GM23248 (cell line): ENCODE results near the gene PLIN3. TPM values are rescaled to one million over a fixed set of nuclear protein-coding genes. Genes with fewer than 3 reads are reported as not detected.

Experiments
- DNase-seq: peaks from one replicate; pipeline ENCODE4 v3.0.0-alpha.2; 2015
- H2AFZ ChIP-seq: fragments of 200-600 bp; sonication (generic); 2 replicates; pipeline ENCODE4 v1.6.1; 2016; ENCODE audit warnings: antibody characterized with exemption
- H3F3A ChIP-seq: fragments of 200-600 bp; sonication (generic); 2 replicates; pipeline ENCODE4 v1.6.1; 2016; ENCODE audit warnings: mild to moderate bottlenecking, antibody characterized with exemption, mixed run types; ENCODE audit not compliant: insufficient read depth
- H3K27ac ChIP-seq: fragments of 200-600 bp; sonication (generic); 2 replicates; pipeline ENCODE4 v1.5.1; 2016; ENCODE audit warnings: mild to moderate bottlenecking
- H3K27me3 ChIP-seq: fragments of 200-600 bp; sonication (generic); replicated peaks from 2 replicates; pipeline ENCODE4 v1.6.1; 2016; ENCODE audit warnings: mild to moderate bottlenecking; ENCODE audit not compliant: insufficient read depth
- H3K36me3 ChIP-seq: fragments of 200-600 bp; sonication (generic); 2 replicates; pipeline ENCODE4 v1.6.1; 2016; ENCODE audit warnings: low read depth, mild to moderate bottlenecking
- H3K4me1 ChIP-seq: fragments of 200-600 bp; sonication (generic); 2 replicates; pipeline ENCODE4 v1.6.1; 2016; ENCODE audit warnings: mild to moderate bottlenecking; ENCODE audit not compliant: insufficient read depth
- H3K4me2 ChIP-seq: fragments of 200-600 bp; sonication (generic); one replicate; pipeline ENCODE4 v1.6.1; 2016; ENCODE audit warnings: mild to moderate bottlenecking; ENCODE audit not compliant: unreplicated experiment
- H3K4me3 ChIP-seq: fragments of 200-600 bp; sonication (generic); 2 replicates; pipeline ENCODE4 v1.5.1; 2016; ENCODE audit warnings: mild to moderate bottlenecking
- H3K79me2 ChIP-seq: fragments of 200-600 bp; sonication (generic); 2 replicates; pipeline ENCODE4 v1.6.1; 2016; ENCODE audit warnings: mild to moderate bottlenecking; ENCODE audit not compliant: insufficient read depth
- H3K9ac ChIP-seq: fragments of 200-600 bp; sonication (generic); 2 replicates; pipeline ENCODE4 v1.6.1; 2016; ENCODE audit warnings: mild to moderate bottlenecking
- H3K9me2 ChIP-seq: fragments of 200-600 bp; sonication (generic); 2 replicates; pipeline ENCODE4 v1.6.1; 2016; ENCODE audit warnings: mixed run types, mild to moderate bottlenecking, moderate library complexity; ENCODE audit not compliant: insufficient read depth
- H3K9me3 ChIP-seq: fragments of 200-600 bp; sonication (generic); one replicate; pipeline ENCODE4 v1.6.1; 2017; ENCODE audit warnings: low read depth
- H4K20me1 ChIP-seq: fragments of 200-600 bp; sonication (generic); 2 replicates; pipeline ENCODE4 v1.6.0; 2016; ENCODE audit not compliant: insufficient read depth
- EZH2 ChIP-seq: fragments of 200-600 bp; sonication (generic); IDR thresholded peaks from 2 replicates; pipeline ENCODE4 v1.6.1; 2018; ENCODE audit warnings: antibody characterized with exemption, mild to moderate bottlenecking; ENCODE audit not compliant: insufficient read depth, poor library complexity, severe bottlenecking
- EZH2phosphoT487 ChIP-seq: fragments of 200-600 bp; sonication (generic); IDR thresholded peaks from 2 replicates; pipeline ENCODE4 v1.6.1; 2018; ENCODE audit warnings: antibody characterized with exemption, moderate library complexity, mild to moderate bottlenecking, low read depth; ENCODE audit not compliant: insufficient read depth
- WGBS, 2 experiments: methylation state at CpG; one replicate each; pipeline ENCODE4 v1.1.6; 2015 to 2017; ENCODE audit warnings: low lambda C conversion rate in 2 of 2, low coverage in 1 of 2; ENCODE audit errors: missing lambda C conversion rate in 2 of 2; 5-methylcytosine and 5-hydroxymethylcytosine counted together
- in situ Hi-C: fragments of 300-500 bp; cut with MboI; formaldehyde crosslinking; loops from 2 replicates; pipeline ENCODE4 v1.15.0; 2020
- polyA plus RNA-seq: library from polyadenylated mRNA; unstranded; fragments of >200 nt; fragmentation: Nextera tagmentation; extraction: Ambion mirVana; gene quantifications from 2 replicates; pipeline ENCODE4 v1.2.1, GENCODE V29; 2016
- total RNA-seq: library from RNA; depleted of rRNA; stranded (reverse); fragments of >200 nt; shearing (Covaris generic); gene quantifications from 2 replicates; pipeline ENCODE4 v1.2.3, GENCODE V29; 2014

PLIN3 gene
- total and polyA plus RNA-seq, 2 experiments from 2014 or later, result 372 to 398 TPM

GRCh38 chr19:4831304-4831978 lies 36.0 kb downstream of the PLIN3 start, which contains the start of gene TICAM1:
TICAM1 (minus strand) TSS chr19:4831712; CDS start chr19:4818377, 13,335 bp downstream.
- Histone ChIP-seq H3K4me1 (peaks cover 14% of the 10 kb centered on the region; the same call in 1 of the 2 replicates), H3K27ac (peak within 1 kb of the TSS; percentile 74), H3K4me2 (peak within 1 kb of the TSS; percentile 99), H3K4me3 (peak within 1 kb of the TSS; percentile 91), H3K9me3 (no peaks in the 10 kb centered on the region), H4K20me1 (peaks cover 5% of the 10 kb centered on the region; the same call in 1 of the 2 replicates), H3K27me3 (no peaks in the 10 kb centered on the region), H3K9me2 (no peaks in the 10 kb centered on the region), H2AFZ (peak within 1 kb of the TSS; percentile 86), H3K9ac (peak within 1 kb of the TSS; percentile 96), H3K79me2 (peaks cover 63% of the 10 kb centered on the region), H3F3A (peaks cover 13% of the 10 kb centered on the region; the same call in 1 of the 2 replicates), H3K36me3 (no peaks in the 10 kb centered on the region)
- DNase-seq, result peak; percentile 86
- in situ Hi-C loops, result no loop called here
- TF ChIP-seq EZH2 (no peak), EZH2phosphoT487 (no peak)
- 1% methylated on average over 34 to 44 of the region's 52 CpGs for WGBS, 2 experiments

- H3F3A ChIP-seq, result peaks cover 13% of the 10 kb centered on the region; the same call in 1 of the 2 replicates
- H3K9ac ChIP-seq, result peak overlapping the region; percentile 96
- H3K36me3 ChIP-seq, result no peaks in the 10 kb centered on the region
- H2AFZ ChIP-seq, result peak overlapping the region; percentile 86
- peaks cover 5% of the 10 kb centered on the region; the same call in 1 of the 2 replicates for H4K20me1 ChIP-seq
- H3K9me3 ChIP-seq, result no peaks in the 10 kb centered on the region
- peaks cover 14% of the 10 kb centered on the region; the same call in 1 of the 2 replicates for H3K4me1 ChIP-seq
- WGBS, 2 experiments, result 28 to 35% methylated on average over 6 of the region's 6 CpGs
- H3K79me2 ChIP-seq, result peaks cover 70% of the 10 kb centered on the region
- H3K4me2 ChIP-seq, result peak overlapping the region; percentile 99
- in situ Hi-C loops, result no loop called here
- TF ChIP-seq EZH2phosphoT487, result no peak
- no peak for TF ChIP-seq EZH2
- peak; percentile 29 for DNase-seq
- H3K27me3 ChIP-seq, result no peaks in the 10 kb centered on the region
- peak overlapping the region; percentile 91 for H3K4me3 ChIP-seq
- peak overlapping the region; percentile 74; the same call in 1 of the 2 replicates for H3K27ac ChIP-seq
- H3K9me2 ChIP-seq, result no peaks in the 10 kb centered on the region
Observed at GRCh38 chr19:4830768-4831265, 36.6 kb downstream of the PLIN3 start.

GRCh38 chr19:4830332-4830731 lies 37.1 kb downstream of the PLIN3 start:
- 27 to 28% methylated on average over 6 of the region's 6 CpGs for WGBS, 2 experiments
- Histone ChIP-seq H3K9me3 (no peaks in the 10 kb centered on the region), H4K20me1 (peaks cover 5% of the 10 kb centered on the region; the same call in 1 of the 2 replicates), H3K4me3 (peak overlapping the region; percentile 91), H3K36me3 (no peaks in the 10 kb centered on the region), H3K79me2 (peaks cover 75% of the 10 kb centered on the region), H3K9me2 (no peaks in the 10 kb centered on the region), H2AFZ (no peak overlapping the region), H3K4me2 (peak overlapping the region; percentile 99), H3K27me3 (no peaks in the 10 kb centered on the region), H3K27ac (peak overlapping the region; percentile 74; the same call in 1 of the 2 replicates), H3K4me1 (peaks cover 14% of the 10 kb centered on the region; the same call in 1 of the 2 replicates), H3K9ac (peak overlapping the region; percentile 96), H3F3A (peaks cover 13% of the 10 kb centered on the region; the same call in 1 of the 2 replicates)
- no peak for DNase-seq
- in situ Hi-C loops, result no loop called here
- TF ChIP-seq EZH2 (no peak), EZH2phosphoT487 (no peak)

- TF ChIP-seq EZH2 (no peak), EZH2phosphoT487 (no peak)
- peak overlapping the region; percentile 43 for H3K4me3 ChIP-seq
- no peaks in the 10 kb centered on the region for H3K9me2 ChIP-seq
- no peak overlapping the region for H3K27ac ChIP-seq
- H3K9ac ChIP-seq, result peak overlapping the region; percentile 96
- peak overlapping the region; percentile 99 for H3K4me2 ChIP-seq
- 65 to 66% methylated on average over 16 of the region's 16 CpGs for WGBS, 2 experiments
- DNase-seq, result no peak
- peaks cover 5% of the 10 kb centered on the region; the same call in 1 of the 2 replicates for H4K20me1 ChIP-seq
- peaks cover 13% of the 10 kb centered on the region; the same call in 1 of the 2 replicates for H3F3A ChIP-seq
- H3K27me3 ChIP-seq, result no peaks in the 10 kb centered on the region
- H3K9me3 ChIP-seq, result no peaks in the 10 kb centered on the region
- peaks cover 14% of the 10 kb centered on the region; the same call in 1 of the 2 replicates for H3K4me1 ChIP-seq
- peaks cover 86% of the 10 kb centered on the region for H3K79me2 ChIP-seq
- no peaks in the 10 kb centered on the region for H3K36me3 ChIP-seq
- in situ Hi-C loops, result no loop called here
- H2AFZ ChIP-seq, result no peak overlapping the region
Observed at GRCh38 chr19:4829001-4829712, 38.3 kb downstream of the PLIN3 start.
